ENCODE data around the gene COL6A1. TPM values are rescaled to one million over a fixed set of nuclear protein-coding genes. Genes with fewer than 3 reads are reported as not detected.

Gene COL6A1
- total and polyA plus RNA-seq, 2 of the 13 experiments (the other 11 are each of a cell fraction or from before 2014, with no cell fraction given) = 3.1 to 4.8 TPM

DNA sequence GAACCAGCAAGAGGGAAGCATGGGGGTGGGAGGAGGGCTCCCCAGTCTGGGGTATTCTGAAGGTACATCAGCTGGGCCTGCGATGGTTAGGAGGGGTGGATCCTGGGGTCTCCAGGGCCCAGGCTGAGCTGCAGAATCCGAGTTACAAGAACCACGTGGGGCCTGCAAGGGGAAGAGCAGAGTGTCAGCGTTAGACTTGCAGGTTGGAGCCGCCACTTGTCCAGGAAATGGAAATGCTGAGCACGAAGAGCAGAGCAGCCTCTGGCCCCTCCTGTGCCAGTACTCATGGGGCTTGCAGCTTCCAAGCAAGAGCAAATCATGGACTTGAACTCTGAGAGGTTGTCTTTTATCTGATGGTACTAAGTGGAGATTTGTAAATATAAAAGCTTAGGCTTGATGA, 47.5 kb upstream of the COL6A1 start (continued):
- TF ChIP-seq ZNF318 (CRISPR knock-in tag; IDR thresholded peaks at IDR 0.05) = no peak
- no peak for TF ChIP-seq RARG (CRISPR knock-in tag; IDR thresholded peaks at IDR 0.05; ENCODE audit: low read depth)
- TF ChIP-seq, protein P1, sequence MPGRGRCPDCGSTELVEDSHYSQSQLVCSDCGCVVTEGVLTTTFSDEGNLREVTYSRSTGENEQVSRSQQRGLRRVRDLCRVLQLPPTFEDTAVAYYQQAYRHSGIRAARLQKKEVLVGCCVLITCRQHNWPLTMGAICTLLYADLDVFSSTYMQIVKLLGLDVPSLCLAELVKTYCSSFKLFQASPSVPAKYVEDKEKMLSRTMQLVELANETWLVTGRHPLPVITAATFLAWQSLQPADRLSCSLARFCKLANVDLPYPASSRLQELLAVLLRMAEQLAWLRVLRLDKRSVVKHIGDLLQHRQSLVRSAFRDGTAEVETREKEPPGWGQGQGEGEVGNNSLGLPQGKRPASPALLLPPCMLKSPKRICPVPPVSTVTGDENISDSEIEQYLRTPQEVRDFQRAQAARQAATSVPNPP (CRISPR knock-in tag; IDR thresholded peaks at IDR 0.05) = no peak
- TF ChIP-seq ZNF354B (CRISPR knock-in tag; IDR thresholded peaks at IDR 0.05) = no peak
- no peak for TF ChIP-seq NR1H2 (CRISPR knock-in tag; IDR thresholded peaks at IDR 0.05; ENCODE audit: borderline replicate concordance, low read depth)

Data from HepG2 (cell line).